ENCODE measurements around the gene TNXB. TPM values are rescaled to one million over a fixed set of nuclear protein-coding genes. Genes with fewer than 3 reads are reported as not detected.

The TNXB gene
- total and polyA plus RNA-seq, 2 experiments from 2014 or later, result 2.0 to 6.0 TPM

DNA sequence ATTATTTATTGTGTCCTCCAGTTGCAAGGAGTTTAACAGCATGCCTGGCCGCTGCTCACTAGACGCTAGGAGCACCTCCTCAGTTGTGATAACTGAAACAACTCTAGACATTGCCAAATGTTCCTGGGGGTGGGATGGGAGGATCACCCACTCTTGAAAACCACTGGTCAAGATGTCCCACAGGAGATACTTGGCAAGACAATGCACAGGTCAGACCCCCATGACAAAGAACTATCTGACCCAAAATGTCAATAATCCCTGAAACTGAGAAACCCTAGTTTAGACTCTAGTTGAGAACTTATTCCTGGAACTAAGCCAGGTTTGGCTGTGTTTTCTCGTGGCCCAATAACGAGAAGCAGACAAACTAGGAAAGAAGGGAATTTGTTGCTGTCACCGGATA, 30.5 kb upstream of the TNXB start:
- Mint-ChIP-seq H3K27ac (no peak overlapping the region), H3K9me3 (no peaks in the 10 kb centered on the region), H3K4me1 (no peaks in the 10 kb centered on the region), H3K27me3 (ENCODE audit: insufficient read depth, low read depth, poor library complexity) (peaks cover 3% of the 10 kb centered on the region), H3K36me3 (ENCODE audit: low read depth) (no peaks in the 10 kb centered on the region), H3K4me3 (no peak overlapping the region)
- no peak overlapping the region for H3K4me2 ChIP-seq
- ATAC-seq (no peak), DNase-seq (ENCODE audit: low spot score) (no peak)
- H3K4me1 ChIP-seq (ENCODE audit: insufficient read depth), result no peaks in the 10 kb centered on the region
- TF ChIP-seq, protein P1, sequence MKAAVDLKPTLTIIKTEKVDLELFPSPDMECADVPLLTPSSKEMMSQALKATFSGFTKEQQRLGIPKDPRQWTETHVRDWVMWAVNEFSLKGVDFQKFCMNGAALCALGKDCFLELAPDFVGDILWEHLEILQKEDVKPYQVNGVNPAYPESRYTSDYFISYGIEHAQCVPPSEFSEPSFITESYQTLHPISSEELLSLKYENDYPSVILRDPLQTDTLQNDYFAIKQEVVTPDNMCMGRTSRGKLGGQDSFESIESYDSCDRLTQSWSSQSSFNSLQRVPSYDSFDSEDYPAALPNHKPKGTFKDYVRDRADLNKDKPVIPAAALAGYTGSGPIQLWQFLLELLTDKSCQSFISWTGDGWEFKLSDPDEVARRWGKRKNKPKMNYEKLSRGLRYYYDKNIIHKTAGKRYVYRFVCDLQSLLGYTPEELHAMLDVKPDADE (IDR thresholded peaks at IDR 0.05), result no peak
- TF ChIP-seq, protein P2, sequence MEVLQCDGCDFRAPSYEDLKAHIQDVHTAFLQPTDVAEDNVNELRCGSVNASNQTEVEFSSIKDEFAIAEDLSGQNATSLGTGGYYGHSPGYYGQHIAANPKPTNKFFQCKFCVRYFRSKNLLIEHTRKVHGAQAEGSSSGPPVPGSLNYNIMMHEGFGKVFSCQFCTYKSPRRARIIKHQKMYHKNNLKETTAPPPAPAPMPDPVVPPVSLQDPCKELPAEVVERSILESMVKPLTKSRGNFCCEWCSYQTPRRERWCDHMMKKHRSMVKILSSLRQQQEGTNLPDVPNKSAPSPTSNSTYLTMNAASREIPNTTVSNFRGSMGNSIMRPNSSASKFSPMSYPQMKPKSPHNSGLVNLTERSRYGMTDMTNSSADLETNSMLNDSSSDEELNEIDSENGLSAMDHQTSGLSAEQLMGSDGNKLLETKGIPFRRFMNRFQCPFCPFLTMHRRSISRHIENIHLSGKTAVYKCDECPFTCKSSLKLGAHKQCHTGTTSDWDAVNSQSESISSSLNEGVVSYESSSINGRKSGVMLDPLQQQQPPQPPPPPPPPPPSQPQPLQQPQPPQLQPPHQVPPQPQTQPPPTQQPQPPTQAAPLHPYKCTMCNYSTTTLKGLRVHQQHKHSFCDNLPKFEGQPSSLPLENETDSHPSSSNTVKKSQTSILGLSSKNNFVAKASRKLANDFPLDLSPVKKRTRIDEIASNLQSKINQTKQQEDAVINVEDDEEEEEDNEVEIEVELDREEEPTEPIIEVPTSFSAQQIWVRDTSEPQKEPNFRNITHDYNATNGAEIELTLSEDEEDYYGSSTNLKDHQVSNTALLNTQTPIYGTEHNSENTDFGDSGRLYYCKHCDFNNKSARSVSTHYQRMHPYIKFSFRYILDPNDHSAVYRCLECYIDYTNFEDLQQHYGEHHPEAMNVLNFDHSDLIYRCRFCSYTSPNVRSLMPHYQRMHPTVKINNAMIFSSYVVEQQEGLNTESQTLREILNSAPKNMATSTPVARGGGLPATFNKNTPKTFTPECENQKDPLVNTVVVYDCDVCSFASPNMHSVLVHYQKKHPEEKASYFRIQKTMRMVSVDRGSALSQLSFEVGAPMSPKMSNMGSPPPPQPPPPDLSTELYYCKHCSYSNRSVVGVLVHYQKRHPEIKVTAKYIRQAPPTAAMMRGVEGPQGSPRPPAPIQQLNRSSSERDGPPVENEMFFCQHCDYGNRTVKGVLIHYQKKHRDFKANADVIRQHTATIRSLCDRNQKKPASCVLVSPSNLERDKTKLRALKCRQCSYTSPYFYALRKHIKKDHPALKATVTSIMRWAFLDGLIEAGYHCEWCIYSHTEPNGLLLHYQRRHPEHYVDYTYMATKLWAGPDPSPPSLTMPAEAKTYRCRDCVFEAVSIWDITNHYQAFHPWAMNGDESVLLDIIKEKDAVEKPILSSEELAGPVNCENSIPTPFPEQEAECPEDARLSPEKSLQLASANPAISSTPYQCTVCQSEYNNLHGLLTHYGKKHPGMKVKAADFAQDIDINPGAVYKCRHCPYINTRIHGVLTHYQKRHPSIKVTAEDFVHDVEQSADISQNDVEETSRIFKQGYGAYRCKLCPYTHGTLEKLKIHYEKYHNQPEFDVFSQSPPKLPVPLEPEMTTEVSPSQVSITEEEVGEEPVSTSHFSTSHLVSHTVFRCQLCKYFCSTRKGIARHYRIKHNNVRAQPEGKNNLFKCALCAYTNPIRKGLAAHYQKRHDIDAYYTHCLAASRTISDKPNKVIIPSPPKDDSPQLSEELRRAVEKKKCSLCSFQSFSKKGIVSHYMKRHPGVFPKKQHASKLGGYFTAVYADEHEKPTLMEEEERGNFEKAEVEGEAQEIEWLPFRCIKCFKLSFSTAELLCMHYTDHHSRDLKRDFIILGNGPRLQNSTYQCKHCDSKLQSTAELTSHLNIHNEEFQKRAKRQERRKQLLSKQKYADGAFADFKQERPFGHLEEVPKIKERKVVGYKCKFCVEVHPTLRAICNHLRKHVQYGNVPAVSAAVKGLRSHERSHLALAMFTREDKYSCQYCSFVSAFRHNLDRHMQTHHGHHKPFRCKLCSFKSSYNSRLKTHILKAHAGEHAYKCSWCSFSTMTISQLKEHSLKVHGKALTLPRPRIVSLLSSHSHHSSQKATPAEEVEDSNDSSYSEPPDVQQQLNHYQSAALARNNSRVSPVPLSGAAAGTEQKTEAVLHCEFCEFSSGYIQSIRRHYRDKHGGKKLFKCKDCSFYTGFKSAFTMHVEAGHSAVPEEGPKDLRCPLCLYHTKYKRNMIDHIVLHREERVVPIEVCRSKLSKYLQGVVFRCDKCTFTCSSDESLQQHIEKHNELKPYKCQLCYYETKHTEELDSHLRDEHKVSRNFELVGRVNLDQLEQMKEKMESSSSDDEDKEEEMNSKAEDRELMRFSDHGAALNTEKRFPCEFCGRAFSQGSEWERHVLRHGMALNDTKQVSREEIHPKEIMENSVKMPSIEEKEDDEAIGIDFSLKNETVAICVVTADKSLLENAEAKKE (CRISPR knock-in tag; IDR thresholded peaks at IDR 0.05), result no peak
- TF ChIP-seq, protein P3, sequence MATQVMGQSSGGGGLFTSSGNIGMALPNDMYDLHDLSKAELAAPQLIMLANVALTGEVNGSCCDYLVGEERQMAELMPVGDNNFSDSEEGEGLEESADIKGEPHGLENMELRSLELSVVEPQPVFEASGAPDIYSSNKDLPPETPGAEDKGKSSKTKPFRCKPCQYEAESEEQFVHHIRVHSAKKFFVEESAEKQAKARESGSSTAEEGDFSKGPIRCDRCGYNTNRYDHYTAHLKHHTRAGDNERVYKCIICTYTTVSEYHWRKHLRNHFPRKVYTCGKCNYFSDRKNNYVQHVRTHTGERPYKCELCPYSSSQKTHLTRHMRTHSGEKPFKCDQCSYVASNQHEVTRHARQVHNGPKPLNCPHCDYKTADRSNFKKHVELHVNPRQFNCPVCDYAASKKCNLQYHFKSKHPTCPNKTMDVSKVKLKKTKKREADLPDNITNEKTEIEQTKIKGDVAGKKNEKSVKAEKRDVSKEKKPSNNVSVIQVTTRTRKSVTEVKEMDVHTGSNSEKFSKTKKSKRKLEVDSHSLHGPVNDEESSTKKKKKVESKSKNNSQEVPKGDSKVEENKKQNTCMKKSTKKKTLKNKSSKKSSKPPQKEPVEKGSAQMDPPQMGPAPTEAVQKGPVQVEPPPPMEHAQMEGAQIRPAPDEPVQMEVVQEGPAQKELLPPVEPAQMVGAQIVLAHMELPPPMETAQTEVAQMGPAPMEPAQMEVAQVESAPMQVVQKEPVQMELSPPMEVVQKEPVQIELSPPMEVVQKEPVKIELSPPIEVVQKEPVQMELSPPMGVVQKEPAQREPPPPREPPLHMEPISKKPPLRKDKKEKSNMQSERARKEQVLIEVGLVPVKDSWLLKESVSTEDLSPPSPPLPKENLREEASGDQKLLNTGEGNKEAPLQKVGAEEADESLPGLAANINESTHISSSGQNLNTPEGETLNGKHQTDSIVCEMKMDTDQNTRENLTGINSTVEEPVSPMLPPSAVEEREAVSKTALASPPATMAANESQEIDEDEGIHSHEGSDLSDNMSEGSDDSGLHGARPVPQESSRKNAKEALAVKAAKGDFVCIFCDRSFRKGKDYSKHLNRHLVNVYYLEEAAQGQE (IDR thresholded peaks at IDR 0.05; ENCODE audit: unreplicated experiment), result no peak
- TF ChIP-seq EZH2phosphoT487 (IDR thresholded peaks at IDR 0.05; ENCODE audit: unreplicated experiment), result no peak
- TF ChIP-seq POLR2AphosphoS5 (IDR thresholded peaks at IDR 0.05; ENCODE audit: low read depth), result no peak
- no peak for TF ChIP-seq ZNF114 (CRISPR knock-in tag; IDR thresholded peaks at IDR 0.05)
- TF ChIP-seq ZNF331 (CRISPR knock-in tag; IDR thresholded peaks at IDR 0.05; ENCODE audit: low read depth), result no peak
- no peak for TF ChIP-seq STAT1 (IDR thresholded peaks at IDR 0.05; ENCODE audit: unreplicated experiment)
- no peak overlapping the region for H3K27ac ChIP-seq (ENCODE audit: low read depth)
- no peaks in the 10 kb centered on the region for H3K27me3 ChIP-seq (ENCODE audit: insufficient read depth)
- H3K36me3 ChIP-seq (ENCODE audit: insufficient read depth), result no peaks in the 10 kb centered on the region
- H3F3A ChIP-seq (replicated peaks; ENCODE audit: low read depth), result no peaks in the 10 kb centered on the region
- no peak overlapping the region for H2AFZ ChIP-seq
- H3K79me2 ChIP-seq (replicated peaks; ENCODE audit: insufficient read depth), result no peaks in the 10 kb centered on the region
- H3K9me2 ChIP-seq (ENCODE audit: insufficient read depth), result no peaks in the 10 kb centered on the region
- no peak overlapping the region for H3K4me3 ChIP-seq
- H4K20me1 ChIP-seq (replicated peaks; ENCODE audit: insufficient read depth), result no peaks in the 10 kb centered on the region
